A673 (cell line): Measurements from ENCODE around the gene CENPF. TPM values are rescaled to one million over a fixed set of nuclear protein-coding genes. Genes with fewer than 3 reads are reported as not detected.
A peak's percentile ranks its signal among the peaks of the same experiment; 100 is the strongest.

ENCODE experiments used
- Bru-seq: library from RNA; stranded (reverse); fragments of 400-500 nt; gene quantifications from one replicate; lab custom pipeline; 2021; lab: Mats Ljungman, UMichigan
- BruChase-seq, 2 experiments: library from RNA; stranded (reverse); fragments of 400-500 nt; gene quantifications; one replicate each; lab custom pipeline; 2021; lab: Mats Ljungman, UMichigan
- BruUV-seq: library from RNA; stranded (reverse); fragments of 400-500 nt; replicated peaks from 2 replicates; lab custom pipeline; 2021; lab: Mats Ljungman, UMichigan
- CTCF ChIA-PET: fragments of 300-600 bp; sonication (Branson Sonifier 250); formaldehyde crosslinking; loops from one replicate; lab custom pipeline; 2022; ENCODE audit warnings: antibody characterized with exemption; lab: Charles Lee
- POLR2A ChIA-PET: fragments of 300-600 bp; sonication (Branson Sonifier 250); formaldehyde crosslinking; loops from one replicate; lab custom pipeline; 2022; ENCODE audit warnings: antibody characterized with exemption; ENCODE audit not compliant: low non-redundant PET; lab: Charles Lee
- DNase-seq: peaks from one replicate; pipeline ENCODE4 v3.0.0-alpha.2; 2015; ENCODE audit warnings: low spot score
- H3K27ac ChIP-seq: fragments of 200-600 bp; sonication (generic); 2 replicates; pipeline ENCODE4 v1.5.1; 2016; ENCODE audit warnings: mixed run types, low read depth, mild to moderate bottlenecking, mixed read lengths, antibody characterized with exemption, low read length; ENCODE audit not compliant: poor library complexity, severe bottlenecking
- H3K27me3 ChIP-seq: fragments of 200-600 bp; sonication (generic); replicated peaks from 2 replicates; pipeline ENCODE4 v1.6.1; 2017; ENCODE audit warnings: mixed run types, low read depth, mild to moderate bottlenecking, mixed read lengths, antibody characterized with exemption, low read length; ENCODE audit not compliant: insufficient read depth, poor library complexity
- H3K36me3 ChIP-seq: fragments of 200-600 bp; sonication (generic); 2 replicates; pipeline ENCODE4 v1.6.1; 2016; ENCODE audit warnings: mixed run types, mild to moderate bottlenecking, mixed read lengths, antibody characterized with exemption, low read length; ENCODE audit not compliant: insufficient read depth, poor library complexity, severe bottlenecking
- H3K4me1 ChIP-seq: fragments of 200-600 bp; sonication (generic); 2 replicates; pipeline ENCODE4 v1.6.1; 2017; ENCODE audit warnings: mixed run types, mild to moderate bottlenecking, mixed read lengths, antibody characterized with exemption, low read length; ENCODE audit not compliant: insufficient read depth, poor library complexity, severe bottlenecking
- H3K4me3 ChIP-seq: fragments of 200-600 bp; sonication (generic); 2 replicates; pipeline ENCODE4 v1.5.1; 2016; ENCODE audit warnings: low read depth, mixed run types, mild to moderate bottlenecking, mixed read lengths, low read length; ENCODE audit not compliant: poor library complexity, severe bottlenecking
- H3K9me3 ChIP-seq: fragments of 200-600 bp; sonication (generic); 2 replicates; pipeline ENCODE4 v1.6.1; 2016; ENCODE audit warnings: mixed run types, low read depth, mild to moderate bottlenecking, mixed read lengths, antibody characterized with exemption, low read length; ENCODE audit not compliant: poor library complexity, severe bottlenecking
- EZH2 ChIP-seq: fragments of 200-600 bp; sonication (generic); IDR thresholded peaks from 2 replicates; pipeline ENCODE4 v1.6.1; 2017; ENCODE audit warnings: borderline replicate concordance, low read depth, mild to moderate bottlenecking, mixed read lengths, antibody characterized with exemption, low read length; ENCODE audit not compliant: poor library complexity, severe bottlenecking
- intact Hi-C: fragments of 100-400 bp; cut with micrococcal nuclease; formaldehyde crosslinking; loops from one replicate; pipeline ENCODE4 v1.10.0; 2022; ENCODE audit not compliant: unreplicated experiment
- long read RNA-seq: library from polyadenylated mRNA; stranded (forward); transcript quantifications from one replicate; pipeline ENCODE4 v2.0.0, GENCODE V29; 2022
- total RNA-seq: library from RNA; stranded (reverse); gene quantifications from 2 replicates; pipeline ENCODE4 v1.2.3, GENCODE V29; 2021
- TF ChIP-seq, protein P1 (sequence below): fragments of 300-800, 200-600 bp; sonication (generic); conservative IDR thresholded peaks from 2 replicates; pipeline ENCODE4 v1.5.1; 2017; ENCODE audit warnings: low read depth, mild to moderate bottlenecking, antibody characterized with exemption, low read length, moderate library complexity, mixed read lengths

CENPF gene, protein sequence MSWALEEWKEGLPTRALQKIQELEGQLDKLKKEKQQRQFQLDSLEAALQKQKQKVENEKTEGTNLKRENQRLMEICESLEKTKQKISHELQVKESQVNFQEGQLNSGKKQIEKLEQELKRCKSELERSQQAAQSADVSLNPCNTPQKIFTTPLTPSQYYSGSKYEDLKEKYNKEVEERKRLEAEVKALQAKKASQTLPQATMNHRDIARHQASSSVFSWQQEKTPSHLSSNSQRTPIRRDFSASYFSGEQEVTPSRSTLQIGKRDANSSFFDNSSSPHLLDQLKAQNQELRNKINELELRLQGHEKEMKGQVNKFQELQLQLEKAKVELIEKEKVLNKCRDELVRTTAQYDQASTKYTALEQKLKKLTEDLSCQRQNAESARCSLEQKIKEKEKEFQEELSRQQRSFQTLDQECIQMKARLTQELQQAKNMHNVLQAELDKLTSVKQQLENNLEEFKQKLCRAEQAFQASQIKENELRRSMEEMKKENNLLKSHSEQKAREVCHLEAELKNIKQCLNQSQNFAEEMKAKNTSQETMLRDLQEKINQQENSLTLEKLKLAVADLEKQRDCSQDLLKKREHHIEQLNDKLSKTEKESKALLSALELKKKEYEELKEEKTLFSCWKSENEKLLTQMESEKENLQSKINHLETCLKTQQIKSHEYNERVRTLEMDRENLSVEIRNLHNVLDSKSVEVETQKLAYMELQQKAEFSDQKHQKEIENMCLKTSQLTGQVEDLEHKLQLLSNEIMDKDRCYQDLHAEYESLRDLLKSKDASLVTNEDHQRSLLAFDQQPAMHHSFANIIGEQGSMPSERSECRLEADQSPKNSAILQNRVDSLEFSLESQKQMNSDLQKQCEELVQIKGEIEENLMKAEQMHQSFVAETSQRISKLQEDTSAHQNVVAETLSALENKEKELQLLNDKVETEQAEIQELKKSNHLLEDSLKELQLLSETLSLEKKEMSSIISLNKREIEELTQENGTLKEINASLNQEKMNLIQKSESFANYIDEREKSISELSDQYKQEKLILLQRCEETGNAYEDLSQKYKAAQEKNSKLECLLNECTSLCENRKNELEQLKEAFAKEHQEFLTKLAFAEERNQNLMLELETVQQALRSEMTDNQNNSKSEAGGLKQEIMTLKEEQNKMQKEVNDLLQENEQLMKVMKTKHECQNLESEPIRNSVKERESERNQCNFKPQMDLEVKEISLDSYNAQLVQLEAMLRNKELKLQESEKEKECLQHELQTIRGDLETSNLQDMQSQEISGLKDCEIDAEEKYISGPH (N-terminal part only)
- 273 and 281 TPM in 2 replicates for total RNA-seq
- percentile 98 among the genes with signal in this experiment for Bru-seq, nascent RNA
- BruChase-seq, experiment 1, labeled RNA remaining after a 2-hour chase, result percentile 98 among the genes with signal in this experiment
- BruChase-seq, experiment 2, labeled RNA remaining after a 6-hour chase, result percentile 99 among the genes with signal in this experiment
- long read RNA-seq, full-length matches to known transcripts, result 23 of 66 reads
- long read RNA-seq, partial matches to known transcripts, result 38 of 66 reads
- long read RNA-seq, other reads (novel, unspliced or antisense), result 5 of 66 reads

DNA sequence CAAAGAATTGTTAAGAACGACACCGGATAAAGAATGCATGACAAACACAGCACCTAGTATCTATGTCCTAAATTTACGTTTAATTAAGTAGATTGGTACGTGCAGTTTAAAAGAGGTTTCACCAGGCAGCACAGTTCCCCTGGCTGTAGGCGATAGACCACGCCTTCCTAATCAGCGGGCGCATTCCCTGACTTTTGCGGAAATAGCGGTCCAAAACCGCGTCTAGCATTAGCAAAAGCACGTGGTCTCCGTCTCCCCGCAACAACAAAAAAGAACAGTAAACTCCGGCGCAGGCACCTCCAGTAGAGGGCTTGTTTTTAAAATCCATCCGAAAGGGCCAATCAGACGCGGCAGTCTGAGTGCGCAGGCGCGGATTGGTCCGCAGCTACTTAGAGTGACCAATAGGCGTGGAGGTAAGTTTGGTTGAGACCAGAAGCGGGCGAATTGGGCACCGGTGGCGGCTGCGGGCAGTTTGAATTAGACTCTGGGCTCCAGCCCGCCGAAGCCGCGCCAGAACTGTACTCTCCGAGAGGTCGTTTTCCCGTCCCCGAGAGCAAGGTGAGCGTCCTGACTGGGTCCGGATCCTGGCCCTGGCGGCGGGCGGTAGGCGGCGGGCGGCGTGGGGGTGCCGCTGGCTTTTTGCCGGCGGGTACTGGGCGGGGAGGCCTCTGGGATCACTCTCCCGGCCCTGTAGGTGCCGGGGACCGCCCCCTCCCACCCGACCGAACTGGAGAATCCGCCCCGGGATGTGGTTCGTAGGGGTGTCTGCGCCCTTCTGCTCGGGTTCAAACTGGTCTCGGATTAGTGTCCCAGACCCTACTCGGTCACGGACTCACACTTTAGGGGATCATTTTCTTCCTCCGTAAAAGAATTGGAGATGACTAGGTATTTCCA lies at the start of gene CENPF:
CENPF (plus strand) TSS at position 432 of the 894 bp plus-strand sequence. CDS start 10,560 bp downstream, outside the sequence.
- DNase-seq, result peak; percentile 100
- POLR2A ChIA-PET, result interaction anchor here (0.6 to 0.7 kb wide), 2 partner anchors 48 to 59 kb away, joined by 3 to 5 read pairs; no protein-coding TSS in a partner anchor
- TSS peak; percentile 59 for BruUV-seq
- peaks cover 17% of the 10 kb centered on the region for H3K4me1 ChIP-seq
- no peak for TF ChIP-seq EZH2
- TF ChIP-seq, protein P1, sequence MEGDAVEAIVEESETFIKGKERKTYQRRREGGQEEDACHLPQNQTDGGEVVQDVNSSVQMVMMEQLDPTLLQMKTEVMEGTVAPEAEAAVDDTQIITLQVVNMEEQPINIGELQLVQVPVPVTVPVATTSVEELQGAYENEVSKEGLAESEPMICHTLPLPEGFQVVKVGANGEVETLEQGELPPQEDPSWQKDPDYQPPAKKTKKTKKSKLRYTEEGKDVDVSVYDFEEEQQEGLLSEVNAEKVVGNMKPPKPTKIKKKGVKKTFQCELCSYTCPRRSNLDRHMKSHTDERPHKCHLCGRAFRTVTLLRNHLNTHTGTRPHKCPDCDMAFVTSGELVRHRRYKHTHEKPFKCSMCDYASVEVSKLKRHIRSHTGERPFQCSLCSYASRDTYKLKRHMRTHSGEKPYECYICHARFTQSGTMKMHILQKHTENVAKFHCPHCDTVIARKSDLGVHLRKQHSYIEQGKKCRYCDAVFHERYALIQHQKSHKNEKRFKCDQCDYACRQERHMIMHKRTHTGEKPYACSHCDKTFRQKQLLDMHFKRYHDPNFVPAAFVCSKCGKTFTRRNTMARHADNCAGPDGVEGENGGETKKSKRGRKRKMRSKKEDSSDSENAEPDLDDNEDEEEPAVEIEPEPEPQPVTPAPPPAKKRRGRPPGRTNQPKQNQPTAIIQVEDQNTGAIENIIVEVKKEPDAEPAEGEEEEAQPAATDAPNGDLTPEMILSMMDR, result peak; percentile 32; the same call in 1 of the 2 replicates
- peak within 1 kb of the TSS; percentile 76 for H3K4me3 ChIP-seq
- H3K27ac ChIP-seq, result peak within 1 kb of the TSS; percentile 87
- peaks cover 7% of the 10 kb centered on the region for H3K36me3 ChIP-seq
- CTCF ChIA-PET, result interaction anchor here (0.6 kb wide), 2 partner anchors 270 to 274 kb away, joined by 3 read pairs; no protein-coding TSS in a partner anchor
- H3K9me3 ChIP-seq, result no peaks in the 10 kb centered on the region
- H3K27me3 ChIP-seq, result no peaks in the 10 kb centered on the region
- intact Hi-C loops, result loop anchor here (5.0 kb wide), 2 partner anchors 271 to 341 kb away; no protein-coding TSS in a partner anchor

DNA sequence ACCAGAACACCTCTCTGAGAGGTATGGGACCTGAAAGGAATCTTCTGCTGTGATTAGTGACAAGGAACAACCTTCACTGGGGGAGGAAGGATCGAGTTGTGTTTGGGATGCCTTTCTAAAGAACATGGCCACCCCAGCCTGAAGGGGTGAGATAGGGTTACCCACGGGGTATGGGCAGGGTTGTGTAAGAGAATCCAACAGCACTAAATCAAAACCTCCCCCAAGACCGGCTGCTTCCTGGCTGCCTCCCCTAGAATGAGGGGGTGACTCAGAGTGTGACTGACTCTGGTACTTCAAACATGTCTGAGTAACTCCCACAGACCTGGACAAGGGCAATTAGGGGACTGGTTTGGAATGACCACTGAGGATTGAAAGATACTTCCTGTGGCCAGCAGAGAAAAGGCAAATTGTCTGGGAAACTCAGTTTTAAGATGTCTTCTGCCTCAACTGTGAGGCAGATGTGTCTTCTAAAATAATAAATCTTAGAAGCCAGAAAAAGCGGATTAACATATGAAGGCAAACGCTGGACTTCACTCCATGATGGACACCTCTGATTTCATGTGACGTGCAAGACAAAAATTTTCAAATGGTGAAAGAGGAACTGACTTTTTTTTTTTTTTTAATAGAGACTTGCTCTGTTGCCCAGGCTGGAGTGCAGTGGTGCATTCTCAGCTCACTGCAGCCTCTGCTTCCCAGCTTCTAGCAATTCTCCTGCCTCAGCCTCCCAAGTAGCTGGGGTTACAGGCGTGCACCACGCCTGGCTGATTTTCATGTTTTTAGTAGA lies 44.9 kb upstream of the CENPF start:
- CTCF ChIA-PET, result no interaction called here

More for the DNA sequence above, 44.9 kb upstream of the CENPF start:
- no TSS peak for BruUV-seq
- Histone ChIP-seq H3K27me3 (no peaks in the 10 kb centered on the region), H3K4me1 (peaks cover 4% of the 10 kb centered on the region), H3K36me3 (no peaks in the 10 kb centered on the region), H3K9me3 (no peaks in the 10 kb centered on the region), H3K4me3 (no peak overlapping the region), H3K27ac (no peak overlapping the region)
- DNase-seq, result no peak
- TF ChIP-seq, protein P1, result no peak
- TF ChIP-seq EZH2, result no peak
- intact Hi-C loops, result no loop called here
- POLR2A ChIA-PET, result no interaction called here
